GM18867 (cell line): ENCODE data around the gene ZNF385A.
"Not testable (repeated sequence)": the region's sequence is repeated elsewhere in the genome, so short reads cannot be mapped to it uniquely, and the experiment has no call there.

ENCODE experiments used
- ATAC-seq: cut with Tn5 transposase; IDR thresholded peaks from one replicate; pipeline ENCODE4 v1.9.1; 2021; ENCODE audit warnings: mild to moderate bottlenecking, moderate library complexity; ENCODE audit not compliant: unreplicated experiment

The ZNF385A gene

DNA sequence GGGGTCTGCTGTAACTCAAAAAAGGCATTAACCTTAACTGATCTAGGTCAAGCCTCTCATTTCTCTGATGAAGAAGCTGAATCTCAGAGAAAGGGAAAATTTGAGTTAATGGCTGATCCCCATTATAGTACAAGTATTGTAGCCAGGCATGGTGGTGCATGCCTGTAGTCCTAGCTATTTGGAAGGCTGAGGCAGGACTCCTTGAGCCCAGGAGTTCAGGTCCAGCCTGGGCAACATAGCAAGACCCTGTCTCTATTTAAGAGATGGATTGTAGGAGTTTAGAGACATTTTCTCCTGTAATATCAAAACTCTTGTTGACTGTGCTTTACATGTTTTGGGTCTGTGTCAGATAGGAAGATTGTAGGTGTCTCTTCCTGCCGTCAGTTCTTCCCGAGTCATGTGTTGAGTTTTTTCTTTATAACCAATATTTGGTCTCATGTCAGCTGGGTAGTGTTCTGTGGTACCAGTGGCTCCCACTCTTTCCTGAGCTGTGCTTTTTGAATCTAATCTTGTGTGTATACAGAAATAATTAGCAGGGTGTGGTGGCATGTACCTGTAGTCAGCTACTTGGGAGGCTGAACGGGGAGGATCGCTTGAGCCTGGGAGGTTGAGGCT is 51.0 kb downstream of the ZNF385A start:
- ATAC-seq: no peak

DNA sequence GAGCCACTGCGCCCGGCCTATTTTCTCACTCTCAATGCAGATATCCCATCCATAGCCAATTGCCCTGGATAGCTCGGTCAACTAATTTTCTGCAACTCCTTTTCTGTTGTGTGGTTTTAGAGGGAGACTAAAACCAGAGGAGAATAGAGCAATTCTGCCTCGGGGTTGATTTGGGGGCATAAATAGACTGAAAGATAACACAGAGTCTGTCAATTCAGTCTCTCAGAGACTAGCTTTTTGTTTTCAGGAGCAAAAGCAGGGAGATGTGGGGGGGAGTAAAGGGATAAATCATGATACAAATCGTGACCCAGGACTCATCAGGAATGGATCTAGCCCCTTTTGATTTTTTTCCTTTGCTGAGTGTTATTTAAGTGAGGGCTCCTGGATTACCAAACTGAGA is 53.1 kb downstream of the ZNF385A start:
- no peak for ATAC-seq

DNA sequence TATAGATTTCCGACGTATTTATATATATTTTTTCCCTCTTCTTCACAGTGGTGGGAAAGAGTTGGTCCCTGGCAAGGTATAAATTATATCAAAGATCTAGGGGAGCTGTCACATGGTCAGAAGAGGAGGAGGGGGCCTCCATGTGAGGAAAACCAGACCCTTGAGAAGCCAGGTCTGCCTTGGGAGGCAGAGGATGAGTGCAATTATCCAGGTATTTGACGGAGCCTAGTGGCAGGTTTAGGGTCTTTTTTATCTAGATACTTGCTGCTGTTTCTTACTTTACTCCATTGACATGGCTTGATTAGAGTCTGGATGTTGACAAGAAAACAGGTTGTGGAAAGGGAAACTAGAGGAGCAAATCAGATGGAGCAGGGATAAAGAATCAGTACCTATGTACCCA is 54.1 kb downstream of the ZNF385A start:
- ATAC-seq: no peak

DNA sequence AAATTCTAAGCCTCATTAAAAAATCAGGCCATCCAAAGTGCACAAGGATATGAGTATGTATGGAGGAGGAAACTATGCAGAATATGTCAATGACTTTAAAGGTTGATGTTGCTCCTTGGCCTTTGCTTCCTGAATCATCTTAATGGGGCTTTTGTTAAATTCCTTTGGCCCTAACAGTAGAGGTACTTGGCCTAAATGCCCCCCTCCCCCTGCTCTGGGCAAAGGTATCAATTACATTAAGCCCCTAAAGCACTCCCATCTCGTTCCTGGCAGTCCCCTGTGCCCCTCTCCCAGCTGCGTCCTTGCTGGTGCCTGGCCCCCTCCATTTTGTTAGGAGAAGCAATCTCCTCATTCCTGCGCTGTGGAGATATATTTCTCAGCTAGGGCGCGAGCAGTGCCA is 54.8 kb downstream of the ZNF385A start:
- no peak for ATAC-seq

DNA sequence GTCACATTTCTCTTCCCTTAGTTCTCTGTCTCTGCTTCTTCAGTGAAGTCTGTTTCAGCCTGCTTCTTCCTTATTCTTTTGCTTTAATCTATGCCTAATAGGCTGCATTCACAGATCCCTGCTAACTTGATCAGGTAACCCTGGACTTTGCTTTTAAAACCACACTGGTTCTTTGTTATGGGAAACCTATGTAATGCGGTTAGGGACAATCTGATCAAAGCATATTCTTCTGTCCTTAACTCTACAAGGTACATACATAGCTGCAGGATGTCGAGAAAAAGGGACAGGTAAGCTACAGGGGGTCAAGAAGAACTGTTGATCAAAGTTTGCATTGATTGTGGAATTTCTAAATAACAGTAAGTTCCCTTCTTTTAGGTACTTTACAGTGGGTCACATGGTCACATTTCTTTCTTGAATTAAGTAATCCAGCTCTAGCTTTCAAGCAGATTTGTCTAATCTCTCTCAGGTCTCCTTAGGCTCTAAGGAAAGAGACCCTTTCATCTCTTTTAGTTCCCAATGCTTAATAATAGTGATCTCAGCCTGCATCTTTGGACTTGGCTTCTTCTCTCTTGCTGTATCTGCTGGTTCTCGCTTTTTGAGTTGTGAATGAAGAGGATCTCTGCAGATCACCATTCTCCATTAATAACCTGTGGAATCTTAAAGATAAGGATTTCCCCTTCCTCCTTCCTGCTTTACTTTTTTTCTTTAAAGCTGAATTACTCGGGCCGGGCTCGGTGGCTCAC is 55.8 kb downstream of the ZNF385A start:
- no peak for ATAC-seq

DNA sequence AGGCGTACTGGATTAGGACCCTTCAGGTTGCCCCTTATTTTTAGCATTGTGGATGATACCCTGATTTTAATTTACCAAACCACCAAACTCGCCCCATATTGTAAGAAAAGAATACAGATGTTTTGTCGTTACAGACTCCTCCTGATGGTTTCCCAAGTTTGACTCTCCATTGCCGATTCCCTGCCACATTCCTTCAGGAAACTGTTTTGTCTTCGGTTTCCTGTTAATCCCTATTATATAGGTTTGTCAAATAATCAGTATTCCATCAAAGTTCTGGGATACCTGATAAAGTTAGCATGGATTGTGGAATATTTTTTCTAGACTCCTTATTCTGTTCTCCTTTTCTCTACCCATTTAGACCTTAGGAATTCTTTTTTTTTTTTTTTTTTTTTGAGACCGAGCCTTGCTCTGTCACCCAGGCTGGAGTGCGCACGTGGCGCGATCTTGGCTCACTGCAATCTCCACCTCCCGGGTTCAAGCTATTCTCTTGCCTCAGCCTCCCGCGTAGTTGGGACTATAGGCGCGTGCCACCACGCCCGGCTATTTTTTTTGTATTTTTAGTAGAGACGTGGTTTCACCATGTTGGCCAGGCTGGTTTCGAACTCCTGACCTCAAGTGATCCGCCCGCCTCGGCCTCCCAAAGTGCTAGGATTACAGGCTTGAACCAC is 59.0 kb downstream of the ZNF385A start:
- ATAC-seq: not testable (repeated sequence)

- peak; percentile 98 for ATAC-seq
These were observed 59.7 kb downstream of the ZNF385A start, which contains the start of gene COPZ1 for GRCh38 chr12:54324617-54325441. COPZ1 (plus strand) TSS chr12:54325131; CDS start chr12:54325164, 33 bp downstream.

DNA sequence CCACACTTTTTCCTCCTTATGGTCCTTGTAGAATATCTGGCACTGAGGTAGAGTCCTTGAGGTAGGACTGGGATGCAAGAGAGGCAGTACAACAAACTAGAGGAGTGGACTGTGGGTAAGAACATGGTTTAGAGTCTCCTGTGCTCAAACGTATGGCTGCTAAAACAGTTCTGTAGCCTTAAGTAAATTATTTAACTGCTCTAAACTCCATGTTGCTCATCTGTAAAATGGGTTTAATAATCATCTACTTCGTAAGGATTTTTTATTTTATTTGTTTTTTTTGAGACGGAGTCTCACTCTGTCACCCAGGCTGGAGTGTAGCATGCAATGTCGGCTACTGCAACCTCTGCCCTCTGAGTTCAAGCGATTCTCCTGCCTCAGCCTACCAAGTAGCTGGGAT is 63.2 kb downstream of the ZNF385A start:
- ATAC-seq: no peak
